IPS-NIHi7 (cell line): ENCODE measurements around the gene JAK1.

Source experiments
- DNase-seq: peaks from one replicate; pipeline ENCODE4 v3.0.0; 2012; ENCODE audit warnings: mixed read lengths; ENCODE audit errors: extremely low spot score

JAK1 gene

GRCh38 chr1:64980745-64981600, 14.6 kb upstream of the JAK1 start:
- no peak for DNase-seq

GRCh38 chr1:64979358-64979757, 13.0 kb upstream of the JAK1 start:
- DNase-seq, result no peak

- DNase-seq, result no peak
These were observed 10.0 kb upstream of the JAK1 start for GRCh38 chr1:64976361-64976760.

DNA sequence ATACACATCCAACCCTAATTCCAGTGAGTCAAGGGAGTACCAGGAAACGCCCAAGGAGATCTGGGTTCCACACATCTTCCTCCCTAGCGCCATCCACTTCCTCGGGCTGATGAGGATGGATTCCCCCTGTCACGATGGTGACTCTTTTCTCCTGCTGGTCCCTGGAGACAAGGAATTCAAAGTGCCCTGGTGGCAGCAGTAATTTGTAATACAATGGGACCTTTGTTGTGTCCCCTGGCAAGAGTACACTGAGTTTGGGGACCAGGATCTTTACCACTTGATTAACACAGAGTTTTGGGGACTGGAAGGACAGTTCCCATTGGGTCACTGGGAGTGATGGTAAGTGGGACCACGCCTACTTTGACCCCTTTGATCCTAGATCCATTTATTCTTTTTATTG, 9.4 kb upstream of the JAK1 start:
- DNase-seq, result no peak

DNA sequence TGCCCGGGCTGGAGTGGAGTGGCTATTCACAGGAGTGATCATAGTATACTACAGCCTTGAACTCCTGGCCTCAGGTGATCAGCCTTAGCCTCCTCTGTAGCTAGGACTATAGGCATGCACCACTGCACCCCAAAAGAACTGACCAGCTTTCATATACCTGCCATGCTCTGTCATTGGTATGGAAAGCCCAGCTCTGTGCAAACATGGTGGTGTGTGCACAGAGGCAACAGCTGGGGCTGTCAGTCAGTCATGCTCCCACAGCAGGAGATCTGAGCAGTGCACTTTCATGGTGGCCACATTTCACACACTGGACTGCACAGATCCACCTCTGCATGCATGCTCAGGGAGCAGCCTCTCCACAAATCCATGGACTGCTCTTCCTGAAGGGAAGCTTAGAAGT, 8.8 kb upstream of the JAK1 start:
- DNase-seq, result no peak

DNA sequence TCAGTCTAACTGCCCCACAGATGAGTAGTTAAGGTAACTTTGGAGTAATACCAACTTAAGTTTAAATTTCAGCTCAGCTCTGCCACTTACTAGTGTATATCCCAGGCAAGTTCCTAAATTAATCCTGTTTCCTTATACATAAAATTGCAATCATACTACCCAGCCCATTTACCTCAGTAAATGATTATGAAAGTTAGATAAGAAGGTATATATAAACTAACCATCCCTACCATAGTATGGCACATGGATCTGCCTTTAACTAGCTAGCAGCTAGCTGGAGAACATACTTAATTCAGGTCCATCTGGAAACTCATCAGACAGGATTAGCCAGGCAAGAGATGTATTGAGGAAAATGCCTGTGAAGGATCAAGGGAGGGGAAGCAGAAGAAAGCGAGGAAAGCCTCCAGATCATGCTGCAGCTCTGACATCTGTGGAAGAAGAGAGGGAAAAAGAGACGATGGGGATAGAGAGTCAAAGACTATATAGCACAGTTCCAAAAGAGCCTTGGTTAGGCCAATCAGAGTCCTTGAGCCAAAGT, 8.0 kb upstream of the JAK1 start:
- DNase-seq, result no peak

DNA sequence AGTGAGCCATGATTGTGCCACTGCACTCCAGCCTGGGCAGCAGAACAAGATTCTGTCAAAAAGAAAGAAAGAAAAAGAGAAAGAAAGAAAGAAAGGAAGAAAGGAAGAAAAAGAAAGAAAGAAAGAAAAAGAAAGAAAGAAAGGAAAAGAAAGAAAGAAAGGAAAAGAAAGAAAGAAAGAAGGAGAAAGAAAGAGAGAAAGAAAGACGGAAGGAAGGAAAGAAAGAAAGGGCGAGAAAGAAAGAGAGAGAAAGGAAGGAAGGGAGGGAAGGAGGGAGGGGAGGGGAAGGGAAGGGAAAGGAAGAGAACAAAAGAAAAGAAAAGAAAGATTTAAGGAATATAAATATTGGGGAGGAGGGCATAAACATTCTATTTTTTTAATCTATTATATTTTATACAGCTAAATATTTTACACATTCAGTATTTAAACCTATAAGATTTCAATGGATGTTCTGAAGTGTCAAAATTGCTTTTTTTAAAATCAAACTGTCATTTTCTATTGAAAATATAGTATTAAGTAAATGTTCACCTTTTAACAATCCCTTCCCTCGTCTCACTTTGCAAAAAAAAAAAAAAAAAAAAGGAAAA, 6.8 kb upstream of the JAK1 start:
- DNase-seq, result no peak

- DNase-seq, result no peak
These were observed 3.1 kb upstream of the JAK1 start for GRCh38 chr1:64969305-64970046.

DNA sequence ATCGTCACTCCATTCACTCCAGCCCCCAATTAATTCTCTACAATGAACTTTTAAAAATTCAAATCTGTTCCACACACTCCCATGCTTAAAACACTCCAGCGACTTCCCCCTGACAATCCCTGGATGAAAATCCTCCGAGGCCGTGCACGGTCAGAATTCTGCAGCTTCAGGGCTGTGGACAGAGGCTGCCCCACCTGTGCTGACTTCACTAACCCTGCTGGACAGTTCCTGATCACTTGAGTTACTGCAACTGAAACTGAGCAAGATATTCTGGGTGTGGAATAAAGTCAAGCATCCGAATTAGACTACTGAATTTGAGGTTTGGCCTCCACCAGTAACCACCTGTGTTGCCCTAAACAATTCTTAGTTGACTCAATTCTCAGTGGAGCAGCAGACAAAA, 1.0 kb upstream of the JAK1 start:
- DNase-seq, result no peak

DNA sequence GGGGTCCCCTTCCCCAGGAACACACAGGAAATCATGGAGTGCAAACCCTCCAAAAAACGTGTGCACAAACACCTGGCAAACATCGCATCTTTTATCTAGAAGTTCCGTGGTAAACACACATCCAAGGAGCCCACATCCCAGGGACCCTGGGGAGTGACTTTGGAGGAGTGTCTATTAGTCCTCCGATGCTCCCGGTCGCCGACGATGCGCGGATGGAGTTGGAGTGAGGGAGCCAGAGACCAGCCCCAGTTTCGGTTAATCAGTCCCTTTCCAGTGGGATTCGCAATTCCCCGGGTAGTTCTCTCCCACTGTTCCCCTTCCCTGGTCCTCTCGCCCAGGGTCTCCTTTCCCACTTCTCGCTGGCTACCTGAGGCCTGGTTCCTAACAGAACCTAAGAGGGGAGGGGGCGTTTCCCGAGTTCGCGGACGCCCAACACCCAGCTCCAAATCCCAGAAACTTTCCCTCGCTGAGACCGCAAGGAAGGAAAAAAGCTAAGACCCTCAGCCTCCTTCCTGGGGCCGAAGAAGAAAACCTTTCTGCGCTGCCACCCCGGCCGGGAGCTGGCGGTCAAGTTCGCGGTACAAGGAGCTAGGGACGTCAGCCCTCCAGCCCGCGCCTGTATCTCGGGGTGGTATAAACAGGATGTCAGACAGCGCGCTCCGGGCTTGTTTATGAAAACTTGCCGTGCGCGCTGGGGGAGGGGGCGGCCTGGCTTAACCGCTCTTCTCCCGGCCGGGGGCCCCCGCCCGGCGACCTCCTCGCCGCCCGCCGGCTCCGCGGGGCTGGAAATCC, 787 bp downstream of the JAK1 start:
- DNase-seq, result no peak

- no peak for DNase-seq
These were observed 2.9 kb downstream of the JAK1 start for GRCh38 chr1:64963466-64963865.

GRCh38 chr1:64962441-64962840, 3.9 kb downstream of the JAK1 start:
- no peak for DNase-seq

- DNase-seq, result no peak
These were observed 4.4 kb downstream of the JAK1 start for GRCh38 chr1:64961923-64962322.

GRCh38 chr1:64960731-64961130, 5.6 kb downstream of the JAK1 start:
- no peak for DNase-seq

- no peak for DNase-seq
These were observed 6.4 kb downstream of the JAK1 start for GRCh38 chr1:64959986-64960385.

- DNase-seq, result no peak
These were observed 9.5 kb downstream of the JAK1 start for GRCh38 chr1:64956733-64957441.

GRCh38 chr1:64956010-64956640, 10.2 kb downstream of the JAK1 start:
- DNase-seq, result no peak

- no peak for DNase-seq
These were observed 11.0 kb downstream of the JAK1 start for GRCh38 chr1:64955097-64956009.

- DNase-seq, result no peak
These were observed 13.1 kb downstream of the JAK1 start for GRCh38 chr1:64953241-64953640.
